NCI-H1105 (cell line): ENCODE data around the gene DDR2.
"Not testable (repeated sequence)": the region's sequence is repeated elsewhere in the genome, so short reads cannot be mapped to it uniquely, and the experiment has no call there.

Experiments
- DNase-seq: peaks from one replicate; lab custom pipeline; 2025; lab: John Stamatoyannopoulos, UW

DDR2 gene

GRCh38 chr1:162725301-162725837, 93.1 kb downstream of the DDR2 start:
- DNase-seq = no peak

GRCh38 chr1:162726555-162726954, 94.3 kb downstream of the DDR2 start:
- no peak for DNase-seq

GRCh38 chr1:162727493-162727892, 95.2 kb downstream of the DDR2 start:
- not testable (repeated sequence) for DNase-seq

- no peak for DNase-seq
Measured at GRCh38 chr1:162728573-162728972, 96.3 kb downstream of the DDR2 start.

- DNase-seq = not testable (repeated sequence)
Measured at GRCh38 chr1:162729195-162729774, 97.0 kb downstream of the DDR2 start.

GRCh38 chr1:162732094-162732493, 99.8 kb downstream of the DDR2 start:
- DNase-seq = no peak

- no peak for DNase-seq
Measured at GRCh38 chr1:162732566-162733335, 100.5 kb downstream of the DDR2 start.

GRCh38 chr1:162733336-162733590, 101.0 kb downstream of the DDR2 start:
- no peak for DNase-seq

GRCh38 chr1:162734047-162734446, 101.8 kb downstream of the DDR2 start:
- DNase-seq = no peak

GRCh38 chr1:162736184-162736583, 103.9 kb downstream of the DDR2 start:
- no peak for DNase-seq

GRCh38 chr1:162736633-162737067, 104.4 kb downstream of the DDR2 start:
- DNase-seq = no peak

GRCh38 chr1:162740755-162741154, 108.5 kb downstream of the DDR2 start:
- no peak for DNase-seq

GRCh38 chr1:162741574-162741973, 109.3 kb downstream of the DDR2 start:
- DNase-seq = no peak

- DNase-seq = not testable (repeated sequence)
Measured at GRCh38 chr1:162746264-162746942, 114.1 kb downstream of the DDR2 start.

- DNase-seq = no peak
Measured at GRCh38 chr1:162753001-162753658, 120.9 kb downstream of the DDR2 start.

- no peak for DNase-seq
Measured at GRCh38 chr1:162753998-162754585, 121.8 kb downstream of the DDR2 start.

GRCh38 chr1:162755306-162755705, 123.0 kb downstream of the DDR2 start:
- DNase-seq = no peak

GRCh38 chr1:162756523-162756922, 124.3 kb downstream of the DDR2 start:
- no peak for DNase-seq

- no peak for DNase-seq
Measured at GRCh38 chr1:162757476-162757875, 125.2 kb downstream of the DDR2 start.

- no peak for DNase-seq
Measured at GRCh38 chr1:162765788-162766187, 133.5 kb downstream of the DDR2 start.

- no peak for DNase-seq
Measured at GRCh38 chr1:162772571-162773154, 140.4 kb downstream of the DDR2 start.

GRCh38 chr1:162774007-162774406, 141.7 kb downstream of the DDR2 start:
- no peak for DNase-seq
